ENCODE data around the gene CIB4.

The CIB4 gene

DNA sequence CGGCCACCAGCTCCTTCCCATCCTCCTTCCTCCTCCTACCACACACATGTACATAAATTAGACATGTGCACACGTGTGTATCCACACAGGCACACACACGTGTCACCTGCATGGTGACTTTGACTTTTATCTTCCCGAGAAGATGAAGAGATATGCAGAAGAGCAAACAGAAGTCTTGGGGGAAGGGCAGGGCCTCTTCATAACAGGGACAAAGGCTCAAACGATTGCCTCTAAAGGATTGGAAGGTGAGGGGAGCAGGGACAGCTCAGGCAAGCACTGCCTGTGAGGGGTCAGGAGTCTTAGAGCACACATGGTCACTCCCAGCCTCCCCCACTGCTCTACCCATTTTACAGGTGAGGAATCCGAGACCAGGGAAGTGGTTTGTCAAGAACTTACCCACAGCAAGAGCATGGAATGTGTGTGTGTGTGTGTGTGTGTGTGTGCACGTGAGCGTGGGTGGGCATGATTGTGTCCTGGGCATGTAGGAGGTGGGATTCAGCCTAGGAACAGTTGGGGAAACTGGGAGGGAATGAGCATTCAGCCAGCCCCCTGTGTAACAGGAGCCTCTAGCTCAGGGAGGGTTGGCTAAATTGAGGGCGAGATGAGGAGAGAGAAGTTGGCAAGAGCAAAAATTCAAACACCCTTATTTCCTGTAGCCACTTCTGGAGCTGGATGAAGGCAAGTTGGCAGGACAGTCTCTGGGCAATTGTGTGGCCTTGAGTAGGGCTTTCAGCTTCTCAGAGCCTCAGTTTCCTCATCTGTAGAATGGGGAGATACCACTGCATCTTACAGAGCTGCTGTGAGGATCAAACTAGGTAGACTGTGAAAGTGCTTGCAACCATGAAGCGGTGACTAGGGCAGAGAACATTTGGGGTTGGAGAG is 24.2 kb downstream of the CIB4 start:
- no peak overlapping the region for H3K27ac ChIP-seq (ENCODE audit: low read length)
- H3K27me3 ChIP-seq (ENCODE audit: control insufficient read depth, insufficient read depth, low read length): peaks cover 40% of the 10 kb centered on the region
- H3K4me1 ChIP-seq (ENCODE audit: control insufficient read depth, low read depth, low read length): peaks cover 12% of the 10 kb centered on the region
- no peaks in the 10 kb centered on the region for H3K9me3 ChIP-seq (ENCODE audit: control insufficient read depth, low read depth, low read length)
- H3K9ac ChIP-seq (ENCODE audit: low read length): no peak overlapping the region
- no peaks in the 10 kb centered on the region for H3K36me3 ChIP-seq (ENCODE audit: control insufficient read depth, low read depth, low read length)
- no peak overlapping the region for H3K4me3 ChIP-seq (ENCODE audit: low read length)

- Histone ChIP-seq H3K4me3 (ENCODE audit: low read length) (no peak overlapping the region), H3K27ac (ENCODE audit: low read length) (no peak overlapping the region), H3K9ac (ENCODE audit: low read length) (no peak overlapping the region), H3K27me3 (ENCODE audit: control insufficient read depth, insufficient read depth, low read length) (peaks cover 32% of the 10 kb centered on the region), H3K9me3 (ENCODE audit: control insufficient read depth, low read depth, low read length) (no peaks in the 10 kb centered on the region), H3K36me3 (ENCODE audit: control insufficient read depth, low read depth, low read length) (no peaks in the 10 kb centered on the region), H3K4me1 (ENCODE audit: control insufficient read depth, low read depth, low read length) (peaks cover 12% of the 10 kb centered on the region)
Measured at GRCh38 chr2:26615860-26616705, 25.1 kb downstream of the CIB4 start.

GRCh38 chr2:26615336-26615859 is 25.8 kb downstream of the CIB4 start:
- H3K27me3 ChIP-seq (ENCODE audit: control insufficient read depth, insufficient read depth, low read length): peaks cover 26% of the 10 kb centered on the region
- no peaks in the 10 kb centered on the region for H3K9me3 ChIP-seq (ENCODE audit: control insufficient read depth, low read depth, low read length)
- no peaks in the 10 kb centered on the region for H3K36me3 ChIP-seq (ENCODE audit: control insufficient read depth, low read depth, low read length)
- peaks cover 12% of the 10 kb centered on the region for H3K4me1 ChIP-seq (ENCODE audit: control insufficient read depth, low read depth, low read length)
- no peak overlapping the region for H3K4me3 ChIP-seq (ENCODE audit: low read length)
- H3K27ac ChIP-seq (ENCODE audit: low read length): no peak overlapping the region
- no peak overlapping the region for H3K9ac ChIP-seq (ENCODE audit: low read length)

GRCh38 chr2:26614216-26615138 is 26.7 kb downstream of the CIB4 start:
- no peaks in the 10 kb centered on the region for H3K36me3 ChIP-seq (ENCODE audit: control insufficient read depth, low read depth, low read length)
- no peaks in the 10 kb centered on the region for H3K9me3 ChIP-seq (ENCODE audit: control insufficient read depth, low read depth, low read length)
- no peak overlapping the region for H3K9ac ChIP-seq (ENCODE audit: low read length)
- peaks cover 16% of the 10 kb centered on the region for H3K27me3 ChIP-seq (ENCODE audit: control insufficient read depth, insufficient read depth, low read length)
- peaks cover 12% of the 10 kb centered on the region for H3K4me1 ChIP-seq (ENCODE audit: control insufficient read depth, low read depth, low read length)
- no peak overlapping the region for H3K27ac ChIP-seq (ENCODE audit: low read length)
- no peak overlapping the region for H3K4me3 ChIP-seq (ENCODE audit: low read length)

DNA sequence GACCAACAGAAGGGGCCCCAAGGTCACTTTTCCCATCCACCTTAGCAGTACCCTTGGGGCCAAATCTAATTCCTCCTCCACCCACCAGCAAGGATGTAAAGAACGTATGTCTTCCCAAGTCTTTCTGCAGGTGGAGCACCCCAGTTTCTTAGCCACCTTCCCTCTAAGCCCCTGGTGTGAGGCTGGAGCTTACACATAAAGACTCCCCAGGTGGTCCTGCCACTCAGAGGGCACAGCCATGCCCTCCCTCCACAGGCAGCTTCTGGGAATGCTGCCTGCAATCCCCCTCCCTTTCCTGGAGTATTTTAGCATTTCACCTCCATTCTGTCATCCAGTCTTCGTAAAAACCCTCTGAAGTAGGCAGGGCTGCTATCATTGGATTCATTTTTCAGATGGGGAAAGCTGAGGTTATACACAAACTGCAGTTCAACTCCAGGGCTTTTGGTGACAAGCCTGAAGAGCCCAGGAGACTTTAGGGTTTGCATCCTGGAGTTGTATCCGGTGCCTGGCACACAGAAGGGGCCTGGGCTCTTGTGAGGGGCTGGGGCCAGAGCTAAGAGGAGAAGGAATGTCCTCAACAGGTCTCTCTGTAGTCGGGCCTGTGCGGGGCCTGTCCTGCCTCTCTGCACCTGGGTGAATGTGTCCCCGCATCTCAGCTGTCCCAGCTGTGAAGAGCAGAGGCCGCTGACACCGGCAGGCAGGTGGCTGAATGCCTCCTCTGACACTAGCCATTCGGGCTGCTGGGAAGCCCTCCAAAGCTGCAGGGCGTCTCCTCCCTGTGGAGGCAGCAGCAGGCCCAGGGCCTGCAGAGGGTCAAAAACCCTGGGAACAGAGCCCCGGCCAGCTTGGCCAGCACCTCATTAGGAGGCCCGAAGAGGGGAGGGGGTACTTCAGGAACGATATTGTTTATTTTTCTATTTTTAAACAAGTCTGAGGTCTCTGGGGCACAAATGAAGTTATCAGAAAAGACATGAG is 27.6 kb downstream of the CIB4 start:
- H3K9ac ChIP-seq (ENCODE audit: low read length): no peak overlapping the region

DNA sequence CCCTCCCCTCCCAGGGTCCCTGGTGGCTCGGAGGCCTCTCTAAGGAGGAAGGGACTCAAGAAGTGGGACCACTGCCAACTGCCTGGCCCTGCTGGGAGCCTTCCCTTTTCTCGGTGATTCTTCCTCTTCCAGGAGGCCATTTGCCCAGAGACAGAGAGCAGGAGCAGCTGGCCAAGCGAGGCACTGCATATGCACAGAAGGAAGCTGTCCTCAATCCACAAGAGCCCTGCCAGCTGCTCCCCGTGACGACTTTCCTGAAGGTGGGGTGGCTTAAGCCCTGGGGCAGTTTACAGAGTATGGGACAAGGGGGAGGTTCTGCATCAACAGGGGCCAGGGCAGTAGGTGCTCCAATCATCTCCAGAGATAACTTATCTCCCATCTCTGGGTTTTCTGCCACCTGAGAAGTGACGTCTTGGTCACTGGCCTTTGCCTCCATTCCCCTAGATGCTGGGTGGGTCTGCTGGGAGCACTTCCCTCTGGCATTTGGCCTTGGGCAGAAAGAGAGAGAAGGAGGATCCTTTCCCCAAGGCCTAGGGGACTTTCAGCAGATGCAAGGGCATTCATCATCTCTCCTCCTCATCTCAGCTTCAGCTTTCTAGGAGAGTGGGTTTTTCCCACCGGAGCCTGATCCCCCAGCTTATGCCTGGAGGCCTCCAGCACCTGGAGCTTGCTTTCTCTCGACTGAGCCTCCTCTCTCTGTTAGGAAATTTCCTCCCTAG is 28.5 kb downstream of the CIB4 start:
- H3K36me3 ChIP-seq (ENCODE audit: control insufficient read depth, low read depth, low read length): no peaks in the 10 kb centered on the region
- no peak overlapping the region for H3K27ac ChIP-seq (ENCODE audit: low read length)
- H3K27me3 ChIP-seq (ENCODE audit: control insufficient read depth, insufficient read depth, low read length): no peaks in the 10 kb centered on the region
- peaks cover 12% of the 10 kb centered on the region for H3K4me1 ChIP-seq (ENCODE audit: control insufficient read depth, low read depth, low read length)
- H3K9ac ChIP-seq (ENCODE audit: low read length): no peak overlapping the region
- H3K9me3 ChIP-seq (ENCODE audit: control insufficient read depth, low read depth, low read length): no peaks in the 10 kb centered on the region
- H3K4me3 ChIP-seq (ENCODE audit: low read length): no peak overlapping the region

More for the DNA sequence above, 27.6 kb downstream of the CIB4 start:
- Histone ChIP-seq H3K4me3 (ENCODE audit: low read length) (no peak overlapping the region), H3K9me3 (ENCODE audit: control insufficient read depth, low read depth, low read length) (no peaks in the 10 kb centered on the region), H3K27ac (ENCODE audit: low read length) (no peak overlapping the region), H3K36me3 (ENCODE audit: control insufficient read depth, low read depth, low read length) (no peaks in the 10 kb centered on the region), H3K27me3 (ENCODE audit: control insufficient read depth, insufficient read depth, low read length) (peaks cover 7% of the 10 kb centered on the region), H3K4me1 (ENCODE audit: control insufficient read depth, low read depth, low read length) (peaks cover 12% of the 10 kb centered on the region)

- Histone ChIP-seq H3K4me1 (ENCODE audit: control insufficient read depth, low read depth, low read length) (peaks cover 12% of the 10 kb centered on the region), H3K36me3 (ENCODE audit: control insufficient read depth, low read depth, low read length) (no peaks in the 10 kb centered on the region), H3K27me3 (ENCODE audit: control insufficient read depth, insufficient read depth, low read length) (no peaks in the 10 kb centered on the region), H3K9ac (ENCODE audit: low read length) (no peak overlapping the region), H3K27ac (ENCODE audit: low read length) (no peak overlapping the region), H3K4me3 (ENCODE audit: low read length) (no peak overlapping the region), H3K9me3 (ENCODE audit: control insufficient read depth, low read depth, low read length) (no peaks in the 10 kb centered on the region)
Measured at GRCh38 chr2:26612034-26612433, 29.1 kb downstream of the CIB4 start.

DNA sequence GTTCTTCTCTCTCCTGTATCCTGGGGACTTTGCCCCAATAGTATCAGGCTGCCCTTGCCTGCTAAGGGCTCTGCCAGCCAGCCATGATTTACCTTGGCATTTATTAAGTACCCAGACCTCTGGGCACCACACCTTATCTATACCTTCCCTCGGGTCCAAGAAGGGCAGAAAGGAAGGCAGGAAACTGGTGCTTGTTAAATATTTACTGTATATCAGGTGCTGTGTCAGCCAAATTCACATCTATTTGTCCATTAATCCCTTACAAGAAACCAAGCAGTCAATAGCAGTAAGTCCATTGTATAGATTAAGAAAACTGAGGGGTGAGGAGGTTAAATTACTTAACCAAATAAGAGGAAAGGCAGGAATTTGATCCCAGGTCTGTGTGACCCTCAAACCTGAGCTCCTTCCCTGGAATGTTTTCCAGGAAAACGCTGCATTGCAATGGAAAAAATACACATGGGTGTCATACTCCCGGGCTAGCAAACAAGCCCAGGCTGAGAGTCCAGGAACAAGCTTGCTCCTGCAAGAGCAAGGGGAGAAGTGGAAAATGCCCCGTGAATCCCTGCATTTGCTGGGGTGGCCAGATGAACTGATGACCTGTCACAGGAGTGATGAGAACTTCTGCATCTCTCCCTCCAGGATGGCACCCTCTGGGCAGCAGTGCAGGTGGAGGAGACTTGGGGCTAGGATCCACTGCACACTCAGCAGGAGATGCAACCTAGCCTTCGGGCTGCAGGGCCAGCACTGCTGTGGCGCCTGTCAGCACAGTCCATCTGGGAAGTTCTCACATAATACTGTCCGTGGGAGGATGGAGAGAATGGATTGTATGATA is 30.4 kb downstream of the CIB4 start:
- no peak overlapping the region for H3K27ac ChIP-seq (ENCODE audit: low read length)
- no peak overlapping the region for H3K4me3 ChIP-seq (ENCODE audit: low read length)
- peaks cover 12% of the 10 kb centered on the region for H3K4me1 ChIP-seq (ENCODE audit: control insufficient read depth, low read depth, low read length)
- no peak overlapping the region for H3K9ac ChIP-seq (ENCODE audit: low read length)
- no peaks in the 10 kb centered on the region for H3K9me3 ChIP-seq (ENCODE audit: control insufficient read depth, low read depth, low read length)
- no peaks in the 10 kb centered on the region for H3K36me3 ChIP-seq (ENCODE audit: control insufficient read depth, low read depth, low read length)
- no peaks in the 10 kb centered on the region for H3K27me3 ChIP-seq (ENCODE audit: control insufficient read depth, insufficient read depth, low read length)

GRCh38 chr2:26609839-26610277 is 31.3 kb downstream of the CIB4 start:
- Histone ChIP-seq H3K9me3 (ENCODE audit: control insufficient read depth, low read depth, low read length) (no peaks in the 10 kb centered on the region), H3K4me1 (ENCODE audit: control insufficient read depth, low read depth, low read length) (peaks cover 12% of the 10 kb centered on the region), H3K27ac (ENCODE audit: low read length) (no peak overlapping the region), H3K9ac (ENCODE audit: low read length) (no peak overlapping the region), H3K4me3 (ENCODE audit: low read length) (no peak overlapping the region), H3K27me3 (ENCODE audit: control insufficient read depth, insufficient read depth, low read length) (no peaks in the 10 kb centered on the region), H3K36me3 (ENCODE audit: control insufficient read depth, low read depth, low read length) (no peaks in the 10 kb centered on the region)
